ENCODE results near the gene THUMPD1.
"Not testable (repeated sequence)": the region's sequence is repeated elsewhere in the genome, so short reads cannot be mapped to it uniquely, and the experiment has no call there.

THUMPD1 gene

DNA sequence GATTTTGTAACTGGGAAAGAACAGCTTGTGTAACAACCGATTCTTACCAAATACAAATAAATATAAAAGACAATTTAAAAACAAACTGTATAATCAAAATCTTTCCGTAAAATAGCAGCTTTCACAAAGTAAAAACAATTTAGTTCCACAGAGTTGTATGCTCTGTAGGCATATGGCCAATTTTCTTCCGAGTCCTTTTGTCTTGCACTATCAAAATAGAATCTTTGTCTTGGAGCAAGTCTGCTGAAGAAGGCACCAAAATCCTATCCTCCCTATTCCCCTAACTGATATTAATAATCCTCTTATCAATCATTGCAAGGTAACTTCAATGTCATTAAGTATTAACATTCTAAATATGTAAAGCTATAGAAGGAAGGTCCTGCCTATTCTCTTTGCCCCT is 7.6 kb downstream of the THUMPD1 start:
- H3K27ac ChIP-seq: no peak overlapping the region
- TF ChIP-seq, protein P1, sequence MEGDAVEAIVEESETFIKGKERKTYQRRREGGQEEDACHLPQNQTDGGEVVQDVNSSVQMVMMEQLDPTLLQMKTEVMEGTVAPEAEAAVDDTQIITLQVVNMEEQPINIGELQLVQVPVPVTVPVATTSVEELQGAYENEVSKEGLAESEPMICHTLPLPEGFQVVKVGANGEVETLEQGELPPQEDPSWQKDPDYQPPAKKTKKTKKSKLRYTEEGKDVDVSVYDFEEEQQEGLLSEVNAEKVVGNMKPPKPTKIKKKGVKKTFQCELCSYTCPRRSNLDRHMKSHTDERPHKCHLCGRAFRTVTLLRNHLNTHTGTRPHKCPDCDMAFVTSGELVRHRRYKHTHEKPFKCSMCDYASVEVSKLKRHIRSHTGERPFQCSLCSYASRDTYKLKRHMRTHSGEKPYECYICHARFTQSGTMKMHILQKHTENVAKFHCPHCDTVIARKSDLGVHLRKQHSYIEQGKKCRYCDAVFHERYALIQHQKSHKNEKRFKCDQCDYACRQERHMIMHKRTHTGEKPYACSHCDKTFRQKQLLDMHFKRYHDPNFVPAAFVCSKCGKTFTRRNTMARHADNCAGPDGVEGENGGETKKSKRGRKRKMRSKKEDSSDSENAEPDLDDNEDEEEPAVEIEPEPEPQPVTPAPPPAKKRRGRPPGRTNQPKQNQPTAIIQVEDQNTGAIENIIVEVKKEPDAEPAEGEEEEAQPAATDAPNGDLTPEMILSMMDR (conservative IDR thresholded peaks at IDR 0.05): no peak

DNA sequence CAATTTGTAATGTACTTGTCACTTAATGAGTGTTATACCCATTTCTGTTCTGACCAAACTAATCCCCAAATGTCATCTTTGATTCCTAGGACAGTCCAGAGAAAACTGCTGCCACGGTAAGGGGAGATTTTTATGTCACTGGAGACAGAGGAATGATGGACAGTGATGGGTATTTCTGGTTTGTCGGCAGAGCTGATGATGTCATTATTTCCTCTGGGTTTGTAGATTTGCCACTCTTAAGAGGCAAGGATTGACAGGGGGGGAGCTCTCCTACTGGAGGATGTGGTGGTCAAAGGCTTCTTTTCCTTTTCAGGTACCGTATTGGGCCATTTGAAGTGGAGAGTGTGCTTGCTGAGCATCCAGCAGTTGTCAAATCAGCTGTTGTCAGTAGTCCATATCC is 12.5 kb downstream of the THUMPD1 start:
- H3K27ac ChIP-seq: no peak overlapping the region
- TF ChIP-seq, protein P1 (conservative IDR thresholded peaks at IDR 0.05): no peak

DNA sequence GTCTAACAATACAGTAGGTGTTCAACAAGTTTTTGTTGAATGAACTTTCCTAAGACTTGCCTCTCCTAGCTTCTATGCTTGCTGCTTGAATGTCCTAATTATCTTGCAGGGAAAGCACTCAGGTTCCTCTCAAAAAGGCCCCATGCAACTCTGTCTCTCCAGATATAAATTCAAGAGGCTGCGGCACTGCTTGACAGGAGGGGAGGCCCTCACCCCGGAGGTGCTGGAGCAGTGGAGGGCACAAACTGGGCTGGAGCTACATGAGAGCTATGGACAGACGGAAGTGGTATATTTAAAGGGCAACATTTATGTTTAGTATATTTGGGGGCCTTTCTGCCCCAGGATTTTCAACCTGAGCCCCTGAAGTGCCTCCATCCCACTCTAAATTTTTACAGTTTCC is 14.4 kb downstream of the THUMPD1 start:
- H3K27ac ChIP-seq: no peak overlapping the region
- TF ChIP-seq, protein P1 (conservative IDR thresholded peaks at IDR 0.05): no peak

DNA sequence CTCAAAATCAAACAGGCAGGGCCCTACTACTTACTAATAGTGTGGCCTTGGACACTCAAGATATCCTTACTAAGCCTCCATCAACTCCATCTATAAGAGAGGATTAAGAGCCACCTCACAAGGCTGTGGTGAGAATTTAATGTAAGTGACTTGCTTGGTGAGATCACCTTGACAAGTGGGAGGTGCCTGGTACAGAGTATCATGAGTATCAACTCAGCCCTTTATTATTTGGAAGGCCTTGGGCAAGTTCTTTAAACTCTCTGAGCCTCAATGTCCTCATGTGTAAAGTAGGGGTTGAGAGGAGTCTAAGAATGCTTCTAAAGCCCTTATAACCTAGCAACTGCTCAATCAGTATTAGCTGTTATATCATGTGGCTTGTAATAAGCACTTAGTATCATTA is 15.0 kb downstream of the THUMPD1 start:
- no peak overlapping the region for H3K27ac ChIP-seq
- TF ChIP-seq, protein P1 (conservative IDR thresholded peaks at IDR 0.05): no peak

DNA sequence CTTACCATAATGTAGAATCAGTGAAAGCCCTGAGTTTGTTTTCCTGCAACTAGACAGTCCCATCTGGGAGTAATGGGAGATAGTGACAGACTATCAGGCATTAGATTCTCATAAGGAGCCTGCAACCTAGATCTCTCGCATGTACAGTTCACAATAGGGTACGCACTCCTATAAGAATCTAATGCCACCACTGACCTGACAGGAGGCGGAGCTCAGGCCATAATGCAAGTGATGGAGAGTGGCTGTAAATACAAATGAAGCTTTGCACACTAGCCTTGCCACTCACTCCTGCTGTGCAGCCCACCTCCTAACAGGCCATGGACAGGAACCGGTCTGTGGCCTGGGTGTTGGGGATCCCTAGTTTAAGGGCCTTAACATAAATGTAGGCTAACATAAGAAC is 21.4 kb downstream of the THUMPD1 start:
- TF ChIP-seq, protein P1 (conservative IDR thresholded peaks at IDR 0.05): no peak
- H3K27ac ChIP-seq: no peak overlapping the region

DNA sequence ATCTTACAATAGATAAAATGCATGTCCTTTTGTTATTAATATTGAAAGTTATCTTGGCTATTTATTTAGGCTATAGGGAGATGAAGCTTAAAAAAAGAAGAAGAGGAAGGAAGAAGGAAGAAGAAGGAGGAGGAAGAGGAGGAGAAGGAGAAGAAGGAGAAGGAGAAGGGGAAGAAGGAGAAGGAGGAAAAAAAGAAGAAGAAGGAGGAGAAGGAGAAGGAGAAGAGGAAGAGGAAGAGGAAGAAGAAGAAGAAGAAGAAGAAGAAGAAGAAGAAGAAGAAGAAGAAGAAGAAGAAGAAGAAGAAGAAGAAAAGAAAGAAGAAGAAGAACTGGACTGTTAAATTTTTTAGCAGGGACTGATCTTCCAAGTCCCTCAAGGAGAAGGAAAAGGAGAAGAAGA is 23.9 kb downstream of the THUMPD1 start:
- not testable (repeated sequence) for H3K27ac ChIP-seq

DNA sequence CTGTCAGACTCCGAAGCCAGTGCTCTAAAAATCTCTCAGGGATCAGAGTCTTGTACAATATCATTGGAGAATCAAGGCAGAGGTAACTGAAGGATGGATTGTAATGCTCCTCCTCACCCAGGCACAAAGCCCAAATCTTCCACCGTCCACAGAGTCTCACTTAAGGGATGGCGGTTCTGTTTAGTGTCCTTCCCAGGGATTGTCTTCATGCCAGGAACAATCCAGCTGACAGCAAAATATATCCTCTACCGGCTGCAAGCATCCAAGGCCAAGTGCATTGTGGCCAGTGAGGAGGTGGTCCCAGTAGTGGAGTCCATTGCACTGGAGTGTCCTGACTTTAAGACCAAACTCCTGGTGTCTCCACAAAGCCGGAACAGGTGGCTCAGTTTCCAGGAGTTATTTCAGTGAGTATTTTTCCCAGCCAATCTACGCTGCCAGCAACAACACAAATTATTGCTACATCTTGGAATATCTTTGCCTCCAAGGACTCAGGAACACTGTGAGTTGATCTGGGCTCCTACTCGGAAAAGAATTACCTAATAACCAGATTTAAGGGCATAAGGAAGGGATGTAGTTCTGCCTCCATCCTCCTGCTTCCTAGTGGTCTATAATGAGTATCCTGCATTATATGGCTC is 30.2 kb downstream of the THUMPD1 start:
- no peak overlapping the region for H3K27ac ChIP-seq
- TF ChIP-seq, protein P1 (conservative IDR thresholded peaks at IDR 0.05): no peak

DNA sequence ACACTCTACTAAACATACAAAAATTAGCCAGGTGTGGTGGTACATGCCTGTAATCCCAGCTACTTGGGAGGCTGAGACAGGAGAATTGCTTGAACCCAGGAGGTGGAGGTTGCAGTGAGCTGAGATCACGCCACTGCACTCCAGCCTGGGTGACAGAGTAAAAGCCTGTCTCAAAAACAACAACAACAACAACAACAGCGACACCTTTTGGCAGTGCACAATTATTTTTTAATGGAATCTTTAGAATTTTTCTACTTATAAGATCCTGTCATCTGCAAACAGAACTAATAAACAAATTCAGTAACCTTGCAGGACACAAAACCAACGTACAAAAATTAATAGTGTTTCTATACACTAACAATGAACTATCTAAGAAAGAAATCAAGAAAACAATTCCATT is 33.5 kb downstream of the THUMPD1 start:
- H3K27ac ChIP-seq: peak overlapping the region; percentile 77

DNA sequence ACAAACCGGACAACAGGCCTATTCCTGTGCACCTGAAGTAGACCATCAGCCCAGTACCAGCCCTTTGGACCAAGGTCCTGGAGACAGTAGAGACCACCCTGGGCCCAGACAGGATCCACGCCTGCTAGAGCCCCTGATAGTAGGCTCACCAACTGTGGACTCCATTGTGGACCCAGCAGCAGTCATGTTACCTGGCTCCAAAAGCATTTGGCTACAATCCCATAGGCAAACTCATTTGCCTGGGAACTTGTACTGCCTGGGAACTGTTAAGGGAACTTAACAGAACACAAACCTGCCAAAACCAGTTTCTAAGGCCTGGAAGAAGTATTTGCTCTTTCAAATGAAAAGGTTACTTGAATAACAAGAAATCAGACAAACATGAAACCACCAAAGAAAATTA is 34.2 kb downstream of the THUMPD1 start:
- peak overlapping the region; percentile 77 for H3K27ac ChIP-seq
- TF ChIP-seq, protein P1 (conservative IDR thresholded peaks at IDR 0.05): no peak

DNA sequence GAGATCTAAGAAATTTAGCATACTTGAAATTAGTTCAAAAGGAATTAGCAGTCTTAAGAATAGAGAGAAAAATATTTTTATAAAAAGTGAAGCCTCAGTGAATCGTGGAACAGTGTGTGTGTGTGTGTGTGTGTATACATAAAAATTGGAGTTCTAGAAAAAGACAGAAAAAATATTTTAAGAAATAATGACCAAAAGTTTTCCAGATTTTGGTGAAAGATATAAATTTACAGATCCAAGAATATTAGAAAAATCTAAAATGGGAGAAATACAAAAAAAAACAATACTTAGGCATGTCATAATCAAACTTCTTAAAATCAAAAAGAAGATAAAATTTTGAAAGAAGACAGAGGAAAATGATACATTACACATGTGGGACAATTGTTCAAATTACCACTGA is 35.6 kb downstream of the THUMPD1 start:
- H3K27ac ChIP-seq: peak overlapping the region; percentile 79
